ENCODE measurements around the gene ETV3L.
"Not testable (repeated sequence)": the region's sequence is repeated elsewhere in the genome, so short reads cannot be mapped to it uniquely, and the experiment has no call there.

ETV3L gene

DNA sequence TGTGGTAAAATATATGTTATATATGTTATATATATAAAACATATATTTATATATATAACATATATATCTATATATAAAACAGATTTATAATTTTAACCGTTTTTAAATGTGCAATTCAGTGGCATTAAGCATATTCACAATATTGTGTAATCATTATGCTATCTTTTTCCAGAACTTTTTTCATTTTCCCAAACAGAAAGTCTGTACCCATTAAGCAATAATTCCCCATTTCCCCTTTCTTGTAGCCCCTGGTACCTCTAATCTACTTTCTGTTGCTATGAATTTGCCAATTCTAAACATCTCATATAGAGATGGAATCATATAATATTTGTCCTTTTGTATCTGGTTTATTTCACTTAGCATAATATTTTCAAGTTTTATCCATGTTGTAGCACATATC is 43.3 kb downstream of the ETV3L start:
- Mint-ChIP-seq H3K36me3 (ENCODE audit: low read depth) (no peaks in the 10 kb centered on the region), H3K27ac (no peak overlapping the region), H3K9me3 (peaks cover 11% of the 10 kb centered on the region), H3K4me1 (ENCODE audit: low read depth) (no peaks in the 10 kb centered on the region), H3K4me3 (no peak overlapping the region), H3K27me3 (ENCODE audit: low read depth) (peaks cover 66% of the 10 kb centered on the region)
- DNase-seq (ENCODE audit: low spot score): no peak

DNA sequence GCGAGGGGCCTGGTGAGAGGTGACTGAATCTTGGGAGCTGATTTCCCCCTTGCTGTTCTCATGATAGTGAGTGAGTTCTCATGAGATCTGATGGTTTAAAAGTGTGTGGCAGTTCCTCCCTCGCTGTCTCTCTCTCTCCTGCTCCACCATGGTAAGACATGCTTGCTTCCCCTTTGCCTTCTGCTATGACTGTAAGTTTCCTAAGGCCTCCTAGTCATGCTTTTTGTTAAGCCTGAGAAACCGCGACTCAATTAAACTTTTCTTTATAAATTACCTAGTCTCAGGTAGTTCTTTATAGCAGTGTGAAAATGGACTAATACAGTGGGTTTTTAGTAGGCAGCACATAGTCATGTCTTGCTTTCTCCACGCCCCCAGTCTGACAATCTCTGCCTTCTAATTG is 43.9 kb downstream of the ETV3L start:
- not testable (repeated sequence) for H3K4me1 Mint-ChIP-seq (ENCODE audit: low read depth); H3K9me3 Mint-ChIP-seq; H3K4me3 Mint-ChIP-seq; H3K36me3 Mint-ChIP-seq (ENCODE audit: low read depth); DNase-seq (ENCODE audit: low spot score); H3K27ac Mint-ChIP-seq
- peaks cover 66% of the 10 kb centered on the region for H3K27me3 Mint-ChIP-seq (ENCODE audit: low read depth)

DNA sequence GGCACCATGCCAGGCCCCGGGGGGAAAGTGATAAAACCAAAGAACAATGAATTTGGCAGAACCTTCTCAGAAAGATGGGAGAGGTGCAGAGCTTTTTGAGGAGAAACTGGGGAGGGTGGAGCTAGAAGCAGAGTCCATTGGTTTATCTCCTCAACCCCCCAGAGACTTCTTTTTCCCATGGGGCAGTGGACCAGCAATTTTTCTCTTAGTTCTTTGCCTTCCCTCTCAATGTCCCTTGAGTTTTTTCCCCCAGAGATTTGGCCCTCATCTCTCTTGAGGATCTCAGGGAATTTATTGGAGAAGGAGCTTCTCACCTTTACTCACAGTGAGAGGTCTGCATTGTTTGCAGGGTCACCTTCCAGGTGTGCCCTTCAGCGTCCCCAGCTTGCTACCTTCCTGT is 48.8 kb downstream of the ETV3L start:
- H3K36me3 Mint-ChIP-seq (ENCODE audit: low read depth): no peaks in the 10 kb centered on the region
- H3K27ac Mint-ChIP-seq: no peak overlapping the region
- DNase-seq (ENCODE audit: low spot score): no peak
- H3K27me3 Mint-ChIP-seq (ENCODE audit: low read depth): peaks cover 66% of the 10 kb centered on the region
- no peak overlapping the region for H3K4me3 Mint-ChIP-seq
- peaks cover 5% of the 10 kb centered on the region for H3K9me3 Mint-ChIP-seq
- peaks cover 3% of the 10 kb centered on the region for H3K4me1 Mint-ChIP-seq (ENCODE audit: low read depth)

DNA sequence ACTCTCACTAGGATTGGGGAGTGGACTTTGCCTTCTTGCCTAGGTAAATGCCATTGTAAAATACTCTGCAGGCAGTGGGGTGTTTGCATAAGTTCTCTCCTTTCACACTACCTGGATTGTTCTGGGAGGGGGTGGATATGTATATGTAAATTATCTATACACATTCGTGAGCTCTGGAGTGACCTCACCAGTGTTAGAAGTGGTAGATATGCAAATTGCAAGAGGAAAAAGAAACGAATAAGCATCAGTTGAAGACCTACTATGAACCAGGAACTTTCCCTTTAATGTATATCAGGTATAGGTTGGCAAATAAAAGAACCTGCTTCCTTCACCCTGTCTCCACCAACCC is 52.6 kb downstream of the ETV3L start:
- Mint-ChIP-seq H3K4me3 (no peak overlapping the region), H3K36me3 (ENCODE audit: low read depth) (peaks cover 2% of the 10 kb centered on the region), H3K9me3 (peaks cover 1% of the 10 kb centered on the region), H3K27me3 (ENCODE audit: low read depth) (peaks cover 75% of the 10 kb centered on the region), H3K4me1 (ENCODE audit: low read depth) (peaks cover 7% of the 10 kb centered on the region), H3K27ac (no peak overlapping the region)
- no peak for DNase-seq (ENCODE audit: low spot score)

DNA sequence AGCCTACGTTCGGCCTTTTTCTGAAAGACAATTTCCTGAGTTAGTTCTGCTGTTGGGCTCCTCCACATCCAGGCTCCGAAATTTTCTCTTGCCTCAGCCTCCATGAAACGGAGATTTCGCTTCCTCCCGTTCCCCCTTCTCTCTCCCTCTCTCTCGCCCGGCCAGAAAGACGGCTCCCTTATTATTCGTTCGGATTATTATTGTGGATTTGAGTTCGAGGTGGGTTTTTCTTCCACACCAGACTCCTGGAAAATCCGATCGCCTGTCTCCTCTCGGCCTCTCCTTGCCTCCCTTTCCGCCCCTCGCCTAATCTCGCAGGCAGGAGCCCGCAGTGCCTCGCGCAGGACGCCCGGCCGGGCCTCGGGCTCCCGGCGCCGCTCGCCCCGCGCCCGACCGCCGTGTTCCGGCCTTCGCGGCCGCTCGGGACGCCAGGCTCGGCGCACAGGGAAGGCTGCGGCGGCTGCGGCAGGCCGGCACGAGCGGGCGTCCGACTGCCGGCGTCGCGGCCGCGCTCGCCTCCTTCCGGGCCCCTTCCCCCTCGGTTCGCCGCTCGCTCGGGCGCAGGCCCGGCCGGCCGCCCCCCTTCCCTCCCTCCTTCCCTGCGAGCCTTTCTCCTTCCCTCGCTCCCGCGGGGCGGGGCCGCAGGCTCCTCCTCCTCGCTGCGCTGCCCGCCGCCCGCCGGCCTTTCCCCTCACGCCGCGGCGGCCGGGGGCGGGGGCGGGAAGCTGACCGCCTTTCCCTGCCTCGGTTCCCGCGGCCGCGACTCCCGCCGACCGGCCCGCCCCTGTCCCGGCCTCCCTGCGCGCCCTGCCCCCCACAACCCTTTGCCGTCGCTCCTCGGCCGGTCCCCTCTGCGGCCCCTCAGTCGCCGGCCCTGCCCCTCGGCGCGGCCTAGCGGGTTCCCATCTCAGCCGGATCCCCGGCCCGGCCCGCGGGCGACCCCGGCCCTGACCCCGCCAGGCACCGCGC is 54.1 kb downstream of the ETV3L start, which contains the start of gene ARHGEF11:
TSS of gene ARHGEF11 (minus strand) at position 493 of the 969 bp plus-strand sequence. CDS start 1,412 bp downstream, outside the sequence.
- H3K27ac Mint-ChIP-seq: no peak within 1 kb of the TSS
- H3K9me3 Mint-ChIP-seq: no peaks in the 10 kb centered on the region
- H3K4me1 Mint-ChIP-seq (ENCODE audit: low read depth): peaks cover 7% of the 10 kb centered on the region
- H3K27me3 Mint-ChIP-seq (ENCODE audit: low read depth): peaks cover 74% of the 10 kb centered on the region
- H3K36me3 Mint-ChIP-seq (ENCODE audit: low read depth): peaks cover 2% of the 10 kb centered on the region
- peak within 1 kb of the TSS; percentile 93 for H3K4me3 Mint-ChIP-seq
- peak; percentile 48 for DNase-seq (ENCODE audit: low spot score)

DNA sequence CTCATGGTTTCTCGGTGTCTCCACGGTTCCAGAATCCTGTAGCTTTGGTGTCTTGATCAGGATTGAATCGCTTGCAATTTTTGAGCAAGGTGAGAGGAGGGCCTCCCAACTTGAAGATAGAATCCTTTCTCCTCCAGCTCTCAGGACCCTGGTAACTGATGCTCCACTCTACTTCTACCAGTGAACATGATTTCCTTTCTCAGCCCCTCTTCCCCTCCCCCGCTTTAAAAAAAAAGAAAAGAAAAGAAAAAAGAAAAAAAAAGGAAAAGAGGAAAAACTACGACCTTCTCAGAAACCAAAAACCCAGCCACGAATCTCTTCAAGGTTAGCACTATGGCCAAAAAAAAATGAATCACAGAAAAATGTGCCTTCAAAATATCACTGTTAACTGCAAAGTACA is 55.3 kb downstream of the ETV3L start:
- Mint-ChIP-seq H3K36me3 (ENCODE audit: low read depth) (peaks cover 2% of the 10 kb centered on the region), H3K4me3 (no peak overlapping the region), H3K27me3 (ENCODE audit: low read depth) (peaks cover 70% of the 10 kb centered on the region), H3K9me3 (no peaks in the 10 kb centered on the region), H3K4me1 (ENCODE audit: low read depth) (peaks cover 7% of the 10 kb centered on the region), H3K27ac (no peak overlapping the region)
- DNase-seq (ENCODE audit: low spot score): no peak

DNA sequence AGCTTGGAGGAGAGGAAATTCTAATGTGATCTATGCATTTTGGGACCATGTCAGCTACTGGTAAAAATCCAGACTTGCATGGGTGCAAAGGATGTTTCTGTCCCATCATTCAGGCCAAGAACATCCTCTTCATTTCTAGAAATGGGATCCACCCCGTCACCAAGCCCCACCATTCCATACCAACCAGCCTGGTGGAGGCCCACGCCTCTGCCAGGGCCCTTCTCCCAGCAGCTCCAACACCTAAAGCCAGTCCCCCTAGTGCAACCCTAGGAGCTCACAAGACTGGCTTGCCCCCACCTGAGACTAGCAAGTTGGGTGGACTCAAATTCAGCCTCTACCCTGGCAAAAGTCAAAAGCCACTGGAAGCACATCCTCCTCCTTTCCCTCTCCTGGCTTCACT is 55.9 kb downstream of the ETV3L start:
- H3K4me3 Mint-ChIP-seq: no peak overlapping the region
- H3K36me3 Mint-ChIP-seq (ENCODE audit: low read depth): peaks cover 2% of the 10 kb centered on the region
- peaks cover 7% of the 10 kb centered on the region for H3K4me1 Mint-ChIP-seq (ENCODE audit: low read depth)
- H3K27ac Mint-ChIP-seq: no peak overlapping the region
- no peak for DNase-seq (ENCODE audit: low spot score)
- no peaks in the 10 kb centered on the region for H3K9me3 Mint-ChIP-seq
- peaks cover 72% of the 10 kb centered on the region for H3K27me3 Mint-ChIP-seq (ENCODE audit: low read depth)

DNA sequence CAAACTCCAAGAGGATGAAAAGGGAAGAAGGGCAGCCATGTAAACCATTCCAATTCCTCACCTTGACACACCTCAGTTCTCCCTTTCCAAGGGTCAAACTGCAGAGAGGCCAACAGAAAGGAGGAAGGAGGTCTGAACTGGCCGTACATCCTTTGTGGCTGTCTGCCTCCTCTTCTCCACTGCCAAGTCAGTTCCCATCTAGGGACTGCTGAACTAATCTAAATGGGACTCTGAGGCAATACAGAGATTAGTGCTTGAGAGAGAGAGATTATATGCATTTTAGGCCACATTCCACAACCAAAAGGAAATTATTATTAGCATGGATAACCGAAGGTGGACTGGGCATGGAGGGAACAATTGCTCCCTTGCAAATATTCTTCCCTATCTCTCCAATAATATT is 56.8 kb downstream of the ETV3L start:
- Mint-ChIP-seq H3K4me3 (no peak overlapping the region), H3K27ac (no peak overlapping the region), H3K4me1 (ENCODE audit: low read depth) (peaks cover 7% of the 10 kb centered on the region), H3K36me3 (ENCODE audit: low read depth) (peaks cover 2% of the 10 kb centered on the region), H3K27me3 (ENCODE audit: low read depth) (peaks cover 69% of the 10 kb centered on the region), H3K9me3 (no peaks in the 10 kb centered on the region)
- no peak for DNase-seq (ENCODE audit: low spot score)
